Esophagus squamous epithelium (tissue), 5 donors: ENCODE data around the gene PODNL1. TPM values are rescaled to one million over a fixed set of nuclear protein-coding genes. Genes with fewer than 3 reads are reported as not detected.

ENCODE experiments used
- DNase-seq: peaks from one replicate; lab custom pipeline; 2025; lab: John Stamatoyannopoulos, UW
- H3K27ac ChIP-seq, 4 donors: fragments of 200-600 bp; sonication (generic); one replicate each; pipeline ENCODE4 v1.5.1; 2016 to 2019; ENCODE audit warnings: mild to moderate bottlenecking in 1 of 4
- H3K27me3 ChIP-seq, 4 donors: fragments of 200-600 bp; sonication (generic); 1 replicate in 3 of 4; 2 replicates in 1 of 4; pipeline versions ENCODE4 v1.5.1 to v1.6.0; 2017 to 2021; ENCODE audit warnings: antibody characterized with exemption in 1 of 4
- H3K36me3 ChIP-seq, 3 donors: fragments of 200-600 bp; sonication (generic); one replicate each; pipeline ENCODE4 v1.5.1; 2016 to 2019
- H3K4me1 ChIP-seq, 3 donors: fragments of 200-600 bp; sonication (generic); one replicate each; pipeline ENCODE4 v1.5.1; 2017 to 2019
- H3K4me3 ChIP-seq, 4 donors: fragments of 200-600 bp; sonication (generic); 1 replicate in 3 of 4; 2 replicates in 1 of 4; pipeline ENCODE4 v1.5.1; 2016 to 2019; ENCODE audit warnings: mild to moderate bottlenecking in 2 of 4, moderate library complexity in 1 of 4
- H3K9me3 ChIP-seq, 3 donors: fragments of 200-600 bp; sonication (generic); one replicate each; pipeline ENCODE4 v1.5.1; 2016 to 2019
- POLR2A ChIP-seq, 4 donors: fragments of 450-650 bp; IDR thresholded peaks; one replicate each; pipeline ENCODE4 v1.6.1; 2017; ENCODE audit warnings: antibody characterized with exemption in 4 of 4, mild to moderate bottlenecking in 4 of 4, moderate library complexity in 3 of 4
- WGBS, 2 donors: methylation state at CpG; one replicate each; pipeline ENCODE4 v1.1.5; 2018; 5-methylcytosine and 5-hydroxymethylcytosine counted together
- intact Hi-C: fragments of 100-400 bp; cut with DNase I; formaldehyde crosslinking; loops from one replicate; pipeline ENCODE4 v1.15.0; 2022
- total RNA-seq, 4 donors: library from RNA; depleted of rRNA; stranded (reverse); fragments of >200 nt; gene quantifications; one replicate each; pipeline ENCODE4 v1.1.0, GENCODE V29; 2016
- TF ChIP-seq, protein P1 (sequence below), 6 experiments: fragments of 450-650 bp in 4 of 6; fragments of 200-600 bp in 2 of 6; sonication (generic) in 2 of 6; IDR thresholded peaks; one replicate each; pipeline ENCODE4 v1.5.1; 2016 to 2019; ENCODE audit warnings: antibody characterized with exemption in 6 of 6, mild to moderate bottlenecking in 4 of 6, moderate library complexity in 4 of 6
- donor health status: DM: yes; HTN: yes; CAD: no.

The PODNL1 gene
- total RNA-seq, 4 donors from 2014 or later = 2.3 to 8.0 (median 3.3) TPM

- Histone ChIP-seq H3K4me3 (peak overlapping the region in 3 of 4 donors; percentile 34 to 50 (median 40)), H3K27me3 (no peaks in the 10 kb centered on the region), H3K9me3 (no peaks in the 10 kb centered on the region), H3K27ac (peak overlapping the region; percentile 79 to 95 (median 90)), H3K4me1 (peaks cover 28 to 84% (median 44%) of the 10 kb centered on the region in 3 donors), H3K36me3 (no peaks in the 10 kb centered on the region)
- WGBS, 2 donors = 74 to 77% methylated on average over 7 to 15 of the region's 20 CpGs
- no peak for DNase-seq
- TF ChIP-seq, protein P1, sequence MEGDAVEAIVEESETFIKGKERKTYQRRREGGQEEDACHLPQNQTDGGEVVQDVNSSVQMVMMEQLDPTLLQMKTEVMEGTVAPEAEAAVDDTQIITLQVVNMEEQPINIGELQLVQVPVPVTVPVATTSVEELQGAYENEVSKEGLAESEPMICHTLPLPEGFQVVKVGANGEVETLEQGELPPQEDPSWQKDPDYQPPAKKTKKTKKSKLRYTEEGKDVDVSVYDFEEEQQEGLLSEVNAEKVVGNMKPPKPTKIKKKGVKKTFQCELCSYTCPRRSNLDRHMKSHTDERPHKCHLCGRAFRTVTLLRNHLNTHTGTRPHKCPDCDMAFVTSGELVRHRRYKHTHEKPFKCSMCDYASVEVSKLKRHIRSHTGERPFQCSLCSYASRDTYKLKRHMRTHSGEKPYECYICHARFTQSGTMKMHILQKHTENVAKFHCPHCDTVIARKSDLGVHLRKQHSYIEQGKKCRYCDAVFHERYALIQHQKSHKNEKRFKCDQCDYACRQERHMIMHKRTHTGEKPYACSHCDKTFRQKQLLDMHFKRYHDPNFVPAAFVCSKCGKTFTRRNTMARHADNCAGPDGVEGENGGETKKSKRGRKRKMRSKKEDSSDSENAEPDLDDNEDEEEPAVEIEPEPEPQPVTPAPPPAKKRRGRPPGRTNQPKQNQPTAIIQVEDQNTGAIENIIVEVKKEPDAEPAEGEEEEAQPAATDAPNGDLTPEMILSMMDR (IDR thresholded peaks at IDR 0.05) = no peak
- TF ChIP-seq POLR2A (IDR thresholded peaks at IDR 0.05) = no peak
- intact Hi-C loops = loop anchor here (10.0 kb wide), 1 partner anchor 189 kb away; the partner anchor contains the start of gene MISP3
These were observed 52.3 kb downstream of the PODNL1 start for GRCh38 chr19:13885826-13886365.

DNA sequence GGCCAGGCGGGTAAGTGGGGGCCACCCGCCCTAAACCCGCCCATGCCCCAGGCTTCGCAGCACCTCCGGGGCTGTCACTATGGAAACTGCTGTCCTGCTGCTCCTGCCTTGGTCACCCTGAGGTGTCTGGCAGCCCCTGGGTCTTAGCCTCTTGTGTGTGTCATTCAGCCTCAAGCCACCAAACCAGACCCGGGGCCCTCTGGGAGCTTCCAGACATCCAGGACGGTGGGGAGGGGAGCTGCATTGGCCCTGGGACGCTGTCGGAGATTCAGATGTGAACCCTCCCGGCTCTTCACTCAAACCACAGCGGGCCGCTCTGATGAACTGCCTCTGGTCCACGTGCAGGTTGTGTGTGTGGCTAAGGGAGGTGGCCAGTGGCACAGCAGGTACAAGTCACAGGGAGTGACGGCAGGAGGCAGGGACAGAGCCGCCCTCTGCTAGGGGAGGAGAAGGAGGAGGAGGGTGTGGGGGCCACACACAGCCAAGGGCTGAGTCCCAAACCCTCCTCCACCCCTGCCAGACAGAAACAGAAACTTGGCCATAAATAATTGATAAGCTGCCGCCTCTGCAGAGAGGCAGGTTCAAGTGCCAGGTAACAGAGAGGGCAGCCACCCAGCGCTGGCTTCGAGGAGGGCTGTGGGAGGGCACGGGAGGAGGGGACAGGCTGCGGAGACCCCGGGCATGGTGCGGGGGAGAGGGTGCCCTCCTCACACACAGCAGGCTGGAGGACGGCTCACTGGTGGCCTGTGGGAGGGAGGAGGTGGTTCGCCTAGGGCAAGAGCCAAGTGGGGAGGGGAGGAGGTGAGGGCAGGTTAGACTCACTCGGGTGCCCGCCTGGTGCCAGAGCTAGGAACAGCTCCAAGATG lies 53.3 kb downstream of the PODNL1 start:
- TF ChIP-seq, protein P1 (IDR thresholded peaks at IDR 0.05) = peak in 1 of 6 experiments; percentile 7
- TF ChIP-seq POLR2A (IDR thresholded peaks at IDR 0.05) = peak in 3 of 4 donors; percentile 36 to 57 (median 42)
- WGBS, 2 donors = 41 to 45% methylated on average over 16 to 22 of the region's 26 CpGs
- Histone ChIP-seq H3K4me3 (peak overlapping the region; percentile 12 to 50 (median 37)), H3K27ac (peak overlapping the region; percentile 79 to 95 (median 90)), H3K4me1 (peaks cover 35 to 93% (median 51%) of the 10 kb centered on the region in 3 donors), H3K36me3 (no peaks in the 10 kb centered on the region), H3K27me3 (no peaks in the 10 kb centered on the region), H3K9me3 (no peaks in the 10 kb centered on the region)
- intact Hi-C loops = loop anchor here (10.0 kb wide), 1 partner anchor 190 kb away; the partner anchor contains the start of gene MISP3
- DNase-seq = no peak

DNA sequence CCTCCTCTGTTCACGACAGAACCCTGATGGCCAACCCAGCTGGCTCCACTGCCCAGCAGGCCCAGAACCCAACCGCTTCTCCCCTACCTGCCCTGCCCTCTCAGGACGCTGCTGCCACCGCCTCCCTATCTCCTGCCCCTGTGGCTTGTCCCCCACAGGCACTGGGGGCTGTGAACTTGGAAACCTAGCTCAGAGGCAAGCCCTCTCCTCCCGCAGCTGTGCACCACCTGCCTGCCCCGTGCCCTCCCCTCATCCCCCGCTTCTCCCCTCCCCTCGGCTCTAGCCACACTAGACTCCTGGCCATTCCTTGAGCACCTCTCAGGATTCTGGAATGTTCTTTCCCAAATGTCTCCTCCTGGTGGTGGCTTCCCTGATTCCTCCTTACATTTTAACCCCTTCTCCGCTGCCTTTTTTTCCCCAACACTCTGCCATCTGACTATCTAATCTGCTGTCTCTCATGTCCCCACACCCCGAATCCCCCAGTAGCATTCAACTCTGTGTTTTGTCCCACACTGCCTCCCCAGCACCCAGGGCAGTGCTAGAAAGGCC lies 54.6 kb downstream of the PODNL1 start:
- H3K9me3 ChIP-seq = no peaks in the 10 kb centered on the region
- intact Hi-C loops = loop anchor here (10.0 kb wide), 1 partner anchor 191 kb away; the partner anchor contains the start of gene MISP3
- no peak overlapping the region for H3K4me3 ChIP-seq
- WGBS, 2 donors = 86 to 87% methylated on average over 8 to 10 of the region's 10 CpGs
- no peaks in the 10 kb centered on the region for H3K36me3 ChIP-seq
- H3K27ac ChIP-seq = peak overlapping the region in 3 of 4 donors; percentile 89 to 95 (median 91)
- DNase-seq = no peak
- H3K27me3 ChIP-seq = no peaks in the 10 kb centered on the region
- TF ChIP-seq, protein P1 (IDR thresholded peaks at IDR 0.05) = peak in 1 of 6 experiments; percentile 12
- no peak for TF ChIP-seq POLR2A (IDR thresholded peaks at IDR 0.05)
- H3K4me1 ChIP-seq = peaks cover 32 to 92% (median 55%) of the 10 kb centered on the region in 3 donors

- TF ChIP-seq, protein P1 (IDR thresholded peaks at IDR 0.05) = no peak
- no peak for TF ChIP-seq POLR2A (IDR thresholded peaks at IDR 0.05)
- H3K27ac ChIP-seq = peak overlapping the region in 3 of 4 donors; percentile 89 to 95 (median 91)
- H3K4me3 ChIP-seq = no peak overlapping the region
- no peaks in the 10 kb centered on the region for H3K9me3 ChIP-seq
- H3K36me3 ChIP-seq = no peaks in the 10 kb centered on the region
- intact Hi-C loops = loop anchor here (10.0 kb wide), 1 partner anchor 192 kb away; the partner anchor contains the start of gene MISP3
- peaks cover 30 to 84% (median 50%) of the 10 kb centered on the region in 3 donors for H3K4me1 ChIP-seq
- H3K27me3 ChIP-seq = no peaks in the 10 kb centered on the region
- WGBS, 2 donors = no CpG with 5 or more reads among the region's 12 CpGs
- DNase-seq = no peak
These were observed 55.4 kb downstream of the PODNL1 start for GRCh38 chr19:13882836-13883235.
